HL-60/S4 treated with retinoic acid at 250 ng/mL for 4 days and 3 days (cell line): ENCODE data around the gene SLC35A4.

Experiments
- in situ Hi-C: fragments of 300-500 bp; cut with MboI; formaldehyde crosslinking; loops from 2 replicates; pipeline ENCODE4 v1.7.0; 2022; ENCODE audit warnings: low sequenced_read_pairs

The SLC35A4 gene, protein sequence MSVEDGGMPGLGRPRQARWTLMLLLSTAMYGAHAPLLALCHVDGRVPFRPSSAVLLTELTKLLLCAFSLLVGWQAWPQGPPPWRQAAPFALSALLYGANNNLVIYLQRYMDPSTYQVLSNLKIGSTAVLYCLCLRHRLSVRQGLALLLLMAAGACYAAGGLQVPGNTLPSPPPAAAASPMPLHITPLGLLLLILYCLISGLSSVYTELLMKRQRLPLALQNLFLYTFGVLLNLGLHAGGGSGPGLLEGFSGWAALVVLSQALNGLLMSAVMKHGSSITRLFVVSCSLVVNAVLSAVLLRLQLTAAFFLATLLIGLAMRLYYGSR

DNA sequence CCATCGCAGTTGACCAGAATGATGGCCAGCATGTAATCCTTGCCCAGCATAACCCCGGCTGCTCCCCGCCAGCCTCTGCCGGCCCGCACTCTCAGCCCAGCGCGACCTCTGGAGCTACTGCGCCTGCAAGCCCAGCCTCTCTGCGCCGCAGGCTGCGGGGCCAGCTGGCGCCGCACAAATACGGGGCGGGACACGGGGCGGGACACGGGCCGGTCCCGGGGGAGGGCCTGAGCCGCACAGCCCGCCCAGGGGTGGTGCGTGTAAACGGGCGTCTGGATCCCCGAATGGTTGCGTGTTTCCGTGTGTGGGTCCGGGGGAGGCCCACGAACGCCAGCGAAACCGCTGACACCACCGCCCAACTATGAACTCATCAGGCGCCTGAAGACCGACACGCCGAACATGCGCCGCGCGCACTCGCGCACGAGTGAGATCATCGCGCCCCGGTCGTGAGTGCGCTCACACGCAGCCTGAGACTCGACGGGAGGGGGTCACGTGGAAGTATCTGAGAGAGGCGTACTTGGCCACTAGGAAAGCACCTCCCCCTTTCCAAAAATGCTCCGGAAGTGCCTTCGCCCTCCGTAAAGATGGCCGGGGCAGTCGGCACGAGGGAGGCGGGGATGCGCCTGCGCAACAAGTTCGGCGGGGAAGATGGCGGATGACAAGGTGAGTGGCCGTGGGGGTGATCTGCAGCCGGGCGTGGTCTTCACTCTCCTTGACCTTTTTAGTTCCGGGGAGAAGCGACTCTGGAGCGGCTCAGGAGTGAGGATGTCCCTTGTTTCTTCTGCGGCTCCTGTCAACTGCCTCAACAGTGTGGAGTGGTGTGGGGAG, at the start of gene SLC35A4, which contains the start of gene APBB3:
TSS of gene SLC35A4 (plus strand) at position 633 of the 828 bp plus-strand sequence. CDS start 2,342 bp downstream, outside the sequence.
TSS of gene APBB3 (minus strand) at position 403 of the 828 bp plus-strand sequence. CDS start at position 50, 353 bp downstream.
- in situ Hi-C loops = no loop called here

DNA sequence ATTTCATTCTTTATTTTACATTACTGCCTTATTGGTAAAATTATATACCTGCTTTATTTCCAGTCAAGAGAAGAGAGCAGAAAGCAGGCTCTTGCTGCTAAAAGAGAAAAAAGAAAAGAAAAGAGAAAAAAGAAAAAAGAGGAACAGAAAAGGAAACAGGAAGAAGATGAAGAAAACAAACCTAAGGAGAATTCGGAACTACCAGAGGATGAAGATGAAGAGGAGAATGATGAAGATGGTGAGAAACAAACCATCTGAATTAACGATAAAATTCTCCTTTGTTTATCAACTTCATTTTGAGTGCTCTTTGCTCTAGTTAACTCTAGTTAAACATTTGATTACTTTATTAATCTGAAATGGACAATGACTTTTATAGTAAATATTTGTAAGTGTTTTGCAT, 40.6 kb upstream of the SLC35A4 start:
- in situ Hi-C loops = no loop called here

DNA sequence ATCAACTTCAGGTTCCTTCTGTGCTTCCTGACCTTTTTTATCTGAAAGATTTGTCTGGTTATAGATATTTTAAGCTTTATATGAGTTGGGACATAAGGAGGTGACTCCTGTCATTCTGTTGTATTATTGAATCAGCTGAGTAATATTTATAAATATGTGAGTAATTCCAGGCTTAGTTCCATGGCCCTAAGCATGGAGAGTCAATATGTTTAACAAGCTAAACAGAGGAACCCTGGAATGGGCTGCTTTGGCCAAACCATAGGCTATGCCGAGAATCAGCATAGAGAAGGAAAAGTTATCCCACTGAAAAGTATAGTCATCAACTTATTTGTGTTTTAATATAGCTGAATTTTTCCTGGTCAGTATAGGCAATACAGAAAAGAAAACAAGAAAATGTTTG, 24.4 kb upstream of the SLC35A4 start:
- in situ Hi-C loops = no loop called here

DNA sequence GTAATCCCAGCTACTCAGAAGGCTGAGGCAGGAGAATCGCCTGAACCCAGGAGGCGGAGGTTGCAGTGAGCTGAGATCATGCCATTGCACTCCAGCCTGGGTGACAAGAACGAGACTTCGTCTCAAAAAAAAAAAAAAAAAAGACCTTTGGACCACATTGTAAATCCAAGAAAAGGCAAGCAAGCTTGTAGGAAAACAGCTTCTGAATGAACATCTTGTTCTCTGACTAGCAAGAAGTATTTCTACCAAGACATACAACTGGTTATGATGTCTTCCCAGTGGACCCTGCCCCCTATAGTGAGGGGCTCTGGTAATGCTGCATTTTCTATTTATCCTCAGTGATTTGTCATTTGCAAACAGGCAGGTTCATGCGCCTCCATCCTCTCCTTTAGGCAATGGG, 21.7 kb upstream of the SLC35A4 start:
- in situ Hi-C loops = no loop called here

DNA sequence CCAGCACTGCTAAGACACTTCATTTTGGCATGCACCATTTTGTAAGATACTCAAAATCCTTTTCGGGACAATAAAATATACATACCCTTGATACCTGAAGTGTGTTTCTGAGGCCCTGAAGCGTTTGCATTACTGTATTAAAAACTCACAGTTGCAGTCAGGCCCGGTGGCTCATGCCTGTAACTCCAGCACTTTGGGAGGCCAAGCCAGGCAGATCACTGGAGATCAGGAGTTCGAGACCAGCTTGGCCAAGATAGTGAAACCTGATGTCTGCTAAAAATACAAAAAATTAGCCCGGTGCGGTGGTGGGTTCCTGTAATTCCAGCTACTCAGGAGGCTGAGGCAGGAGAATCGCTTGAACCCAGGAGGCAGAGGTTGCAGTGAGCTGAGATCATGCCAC, 19.6 kb upstream of the SLC35A4 start:
- in situ Hi-C loops = no loop called here

DNA sequence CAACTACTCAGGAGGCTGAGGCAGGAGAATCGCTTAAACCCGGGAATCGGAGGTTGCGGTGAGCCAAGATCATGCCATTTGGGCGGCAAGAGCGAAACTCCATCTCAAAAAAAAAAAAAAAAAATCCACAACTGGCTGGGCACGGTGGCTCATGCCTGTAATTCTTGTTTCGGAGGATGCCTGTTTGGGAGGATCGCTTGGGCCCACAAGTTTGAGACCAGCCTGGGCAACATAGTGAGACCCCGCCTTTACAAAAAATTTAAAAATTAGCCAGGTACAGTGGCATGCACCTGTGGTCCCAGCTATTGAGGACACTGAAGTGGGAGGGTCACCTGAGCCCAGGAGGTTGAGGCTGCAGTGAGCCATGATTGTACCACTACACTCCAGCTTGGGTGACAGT, 19.0 kb upstream of the SLC35A4 start:
- in situ Hi-C loops = no loop called here

DNA sequence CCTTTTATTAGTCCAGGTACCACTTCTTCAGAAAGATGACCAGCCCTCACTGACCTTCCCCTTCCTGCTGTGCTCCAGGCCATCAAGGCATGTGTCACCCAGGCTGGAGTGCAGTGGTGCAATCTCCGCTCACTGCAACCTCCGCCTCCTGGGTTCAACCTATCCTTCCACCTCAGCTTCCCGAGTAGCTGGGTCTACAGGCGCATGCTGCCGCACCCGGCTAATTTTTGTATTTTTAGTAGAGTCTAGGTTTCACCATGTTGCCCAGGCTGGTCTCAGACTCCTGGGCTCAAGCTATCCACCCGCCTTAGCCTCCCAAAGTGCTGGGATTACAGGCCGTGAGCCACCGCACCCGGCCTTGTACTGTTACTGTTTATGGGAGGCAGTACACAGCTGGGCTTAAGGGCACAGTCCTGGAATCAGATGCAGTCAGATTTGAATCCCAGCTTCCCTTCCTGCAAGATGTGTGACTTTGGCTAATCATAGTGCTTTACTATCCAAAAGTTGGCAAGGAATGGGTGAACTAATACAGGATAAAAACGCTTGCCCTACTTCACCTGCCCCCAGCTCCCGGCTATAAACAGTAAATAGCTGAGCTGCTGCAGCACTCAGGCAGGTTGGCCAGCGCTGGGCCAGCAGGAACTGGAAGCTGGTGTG, 17.6 kb upstream of the SLC35A4 start:
- in situ Hi-C loops = no loop called here

DNA sequence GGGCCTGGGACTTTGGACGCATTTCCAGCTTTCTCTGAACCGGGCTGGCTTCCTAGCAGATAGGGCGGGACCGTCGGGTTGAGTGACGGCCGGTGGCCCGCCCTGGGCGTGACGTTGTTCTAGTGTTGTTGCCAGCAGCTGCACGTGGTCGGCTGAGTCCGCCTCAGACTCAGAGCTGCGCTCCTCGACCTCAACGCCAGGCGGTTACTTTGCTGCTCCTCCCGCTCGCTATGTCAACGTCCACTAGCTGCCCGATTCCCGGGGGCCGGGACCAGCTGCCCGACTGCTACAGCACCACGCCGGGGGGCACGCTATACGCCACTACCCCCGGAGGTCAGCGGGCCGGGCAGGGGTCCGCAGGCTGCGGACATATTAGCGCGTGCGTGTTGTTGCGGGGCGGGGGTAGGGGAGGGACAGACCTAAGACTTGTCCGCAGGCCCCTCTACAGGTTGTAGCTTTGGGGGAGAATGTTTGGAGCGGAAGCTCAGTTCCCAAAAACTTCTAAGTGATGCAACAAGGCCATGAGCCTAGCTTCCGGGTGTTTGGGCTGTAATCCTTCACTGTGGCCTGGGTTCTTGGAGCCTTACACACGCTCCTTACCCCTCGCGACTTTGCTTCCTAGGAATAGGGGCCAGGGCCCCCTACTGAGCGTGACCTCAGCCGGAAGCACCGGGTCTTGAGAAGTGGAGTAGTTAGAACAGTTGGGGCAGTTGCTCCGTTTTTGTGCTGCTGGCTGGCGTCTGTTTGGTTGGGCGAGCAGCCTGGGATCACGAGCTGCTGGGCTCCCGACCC, 16.9 kb upstream of the SLC35A4 start, which contains the start of gene EIF4EBP3:
TSS of gene EIF4EBP3 (plus strand) at position 155 of the 792 bp plus-strand sequence. CDS start at position 231, 76 bp downstream.
- in situ Hi-C loops = no loop called here

DNA sequence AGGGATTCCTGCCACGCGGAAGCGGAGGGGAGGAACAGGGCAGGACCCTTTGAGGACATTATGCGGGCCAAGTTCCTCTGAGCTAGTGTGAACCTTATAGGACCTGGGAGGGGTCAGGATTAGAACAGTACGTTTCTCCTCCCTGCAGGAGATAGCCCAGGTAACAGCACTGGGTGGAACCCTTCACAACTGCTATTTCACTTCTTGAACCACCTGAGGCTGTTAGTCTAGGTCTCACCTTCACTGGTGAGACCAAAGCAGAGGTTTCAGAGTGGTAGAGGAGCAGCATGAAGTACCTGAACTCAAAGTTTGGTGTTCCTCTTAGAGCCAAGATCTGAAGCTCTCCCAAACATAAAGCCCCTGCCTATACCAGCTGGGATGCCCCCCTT, 16.3 kb upstream of the SLC35A4 start:
- in situ Hi-C loops = no loop called here

DNA sequence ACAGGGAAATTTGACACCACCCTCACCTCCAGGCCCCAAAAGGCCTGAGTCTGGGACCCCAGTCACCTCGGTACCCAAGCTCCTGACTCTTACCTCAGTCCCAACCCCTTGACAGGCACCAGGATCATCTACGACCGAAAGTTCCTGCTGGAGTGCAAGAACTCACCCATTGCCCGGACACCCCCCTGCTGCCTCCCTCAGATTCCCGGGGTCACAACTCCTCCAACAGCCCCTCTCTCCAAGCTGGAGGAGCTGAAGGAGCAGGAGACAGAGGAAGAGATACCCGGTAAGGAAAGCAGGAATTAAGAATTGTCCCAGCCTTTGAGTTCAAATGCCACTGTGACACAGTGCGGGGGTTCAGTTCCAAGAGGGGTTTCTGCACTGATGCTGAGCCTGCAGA, 15.8 kb upstream of the SLC35A4 start:
- in situ Hi-C loops = no loop called here

DNA sequence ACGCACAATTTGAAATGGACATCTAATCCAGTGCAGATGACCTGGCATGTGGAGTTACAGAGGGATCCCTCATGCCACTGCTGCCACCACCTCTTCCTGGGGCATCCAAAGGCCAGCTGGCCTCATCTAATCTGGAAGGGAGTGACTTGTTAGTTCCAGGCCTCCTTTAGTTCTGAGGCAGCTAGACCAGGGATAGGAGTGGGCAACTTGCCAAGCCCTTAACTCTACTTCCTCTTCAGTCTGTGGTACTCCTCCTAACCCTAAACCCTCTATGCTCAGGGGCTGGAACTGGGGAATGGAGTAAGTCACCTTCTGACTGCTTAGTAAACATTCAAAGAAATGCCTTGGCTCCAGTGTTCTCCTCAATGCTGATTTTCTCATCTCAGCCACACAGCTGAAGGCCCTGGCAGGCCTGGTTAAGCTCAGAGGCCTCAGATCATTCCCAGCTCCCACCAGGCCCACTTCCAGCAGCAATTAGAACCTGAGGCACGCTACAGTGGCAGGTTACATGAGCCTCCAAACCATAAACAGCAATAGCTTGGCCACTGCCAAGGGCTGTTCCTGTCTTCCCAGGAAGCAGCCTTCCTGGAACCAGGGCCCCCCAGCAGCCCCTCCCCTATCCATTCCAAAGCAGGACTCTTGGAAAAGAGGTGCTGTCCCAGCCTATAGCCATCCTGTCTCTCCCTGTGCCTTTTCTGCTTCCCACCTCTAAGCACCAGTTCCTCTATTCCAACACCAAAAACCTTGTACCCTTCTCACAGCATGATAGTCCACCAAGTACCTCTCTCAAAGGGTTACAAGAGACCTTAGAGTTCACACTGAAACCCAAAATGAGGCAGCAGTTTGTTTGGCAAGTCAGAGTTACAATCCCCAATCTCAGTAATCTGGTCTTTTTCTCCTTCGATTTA, 15.1 kb upstream of the SLC35A4 start:
- in situ Hi-C loops = no loop called here

DNA sequence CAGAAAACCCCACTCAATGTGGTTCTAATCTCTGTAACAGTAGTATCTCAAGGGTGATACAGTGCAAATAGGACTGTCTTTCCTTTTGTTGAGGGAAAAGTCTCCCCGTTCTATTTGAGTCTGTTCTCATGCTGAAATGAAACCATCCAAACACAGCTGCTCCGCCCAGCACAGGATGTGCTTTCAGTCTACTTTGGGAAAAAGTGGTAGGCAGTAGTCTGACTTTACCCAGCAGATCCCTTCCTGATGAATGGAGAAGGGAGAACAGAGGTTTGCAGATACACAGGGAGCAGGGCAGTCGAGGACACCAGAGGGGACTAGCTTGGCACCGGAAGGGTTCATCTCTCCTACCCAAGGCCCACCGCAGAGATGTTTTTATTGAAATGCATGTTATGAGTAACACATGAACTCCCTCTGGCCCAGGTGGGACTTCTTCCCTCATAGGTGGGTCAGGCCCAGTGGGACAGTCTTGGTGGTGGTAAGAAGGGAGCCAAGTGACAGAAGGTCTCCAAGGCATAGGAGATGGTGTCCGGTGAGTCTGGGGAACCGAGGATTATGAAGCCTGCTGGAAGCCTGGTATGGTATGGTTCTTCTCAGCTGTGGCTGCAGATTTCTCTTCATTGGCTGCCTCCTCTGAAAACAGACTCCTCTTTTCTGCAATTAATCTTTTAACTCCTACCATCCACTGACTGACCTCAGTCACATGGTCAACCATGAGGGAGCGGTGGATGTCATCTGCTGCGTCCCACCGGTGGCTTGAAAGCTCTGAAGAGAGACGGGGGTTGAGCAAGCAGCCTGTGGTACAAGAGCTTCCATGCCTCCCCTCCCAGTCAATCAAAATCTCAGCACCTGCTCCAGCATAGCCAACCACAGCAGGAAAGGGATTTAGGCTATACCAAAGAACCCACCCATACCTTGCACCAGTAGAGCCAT, 14.2 kb upstream of the SLC35A4 start:
- in situ Hi-C loops = no loop called here

DNA sequence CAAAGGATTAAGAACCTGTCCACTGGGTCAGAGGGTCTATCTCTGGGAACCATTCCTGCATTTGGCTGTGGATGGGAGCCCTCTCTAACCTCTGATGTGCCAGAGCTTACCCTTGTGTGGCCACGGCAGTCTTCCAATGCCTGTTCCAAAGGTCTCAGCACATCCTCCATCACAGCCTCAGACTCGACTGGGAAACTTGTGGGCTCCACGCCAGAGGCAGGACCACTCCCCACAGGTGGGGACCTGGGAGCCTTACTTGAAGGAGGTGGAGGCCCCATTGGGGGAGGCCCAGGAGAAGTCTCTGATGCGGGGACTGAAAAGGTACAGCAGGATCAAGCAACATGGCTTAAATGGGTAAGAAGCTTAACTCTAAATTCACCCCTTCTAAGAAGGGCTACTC, 12.8 kb upstream of the SLC35A4 start:
- in situ Hi-C loops = no loop called here

DNA sequence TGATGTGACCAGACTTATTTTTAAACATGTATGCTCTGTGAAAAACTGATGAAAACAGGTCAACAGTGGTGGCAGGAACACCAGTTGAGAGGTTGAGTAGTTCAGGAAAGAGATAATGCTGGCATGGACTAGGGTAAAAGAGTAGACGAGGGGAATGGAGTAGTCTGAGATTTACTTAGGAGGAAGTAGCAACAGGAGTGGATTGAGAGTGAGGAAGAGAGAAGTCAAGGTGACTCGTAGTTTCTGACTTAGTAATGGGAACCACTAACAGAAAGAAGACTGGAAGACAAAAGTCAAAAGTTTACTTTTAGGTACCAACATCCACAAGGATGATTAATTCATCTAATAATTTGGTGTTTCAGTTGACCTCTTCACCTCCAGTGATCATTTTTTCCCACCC, 11.0 kb upstream of the SLC35A4 start:
- in situ Hi-C loops = no loop called here

DNA sequence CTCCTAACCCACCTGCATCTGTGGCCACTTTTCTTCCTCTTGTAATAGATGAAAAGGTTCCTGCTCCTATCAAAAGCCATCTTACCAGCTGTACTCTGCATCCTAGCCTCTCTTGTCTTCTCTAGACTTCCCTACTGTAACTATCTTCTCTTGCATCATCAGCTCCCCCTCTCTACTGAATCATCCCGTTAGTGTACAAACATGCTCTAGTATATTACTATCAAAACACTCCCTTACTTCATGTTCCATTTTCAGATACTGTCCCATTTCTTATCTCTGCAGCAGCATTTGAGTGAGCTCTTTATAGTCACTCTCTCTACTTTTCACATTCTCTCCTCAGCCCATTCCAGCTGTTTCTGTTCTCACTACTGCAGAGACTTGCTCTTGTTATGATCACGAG, 10.2 kb upstream of the SLC35A4 start:
- in situ Hi-C loops = no loop called here

DNA sequence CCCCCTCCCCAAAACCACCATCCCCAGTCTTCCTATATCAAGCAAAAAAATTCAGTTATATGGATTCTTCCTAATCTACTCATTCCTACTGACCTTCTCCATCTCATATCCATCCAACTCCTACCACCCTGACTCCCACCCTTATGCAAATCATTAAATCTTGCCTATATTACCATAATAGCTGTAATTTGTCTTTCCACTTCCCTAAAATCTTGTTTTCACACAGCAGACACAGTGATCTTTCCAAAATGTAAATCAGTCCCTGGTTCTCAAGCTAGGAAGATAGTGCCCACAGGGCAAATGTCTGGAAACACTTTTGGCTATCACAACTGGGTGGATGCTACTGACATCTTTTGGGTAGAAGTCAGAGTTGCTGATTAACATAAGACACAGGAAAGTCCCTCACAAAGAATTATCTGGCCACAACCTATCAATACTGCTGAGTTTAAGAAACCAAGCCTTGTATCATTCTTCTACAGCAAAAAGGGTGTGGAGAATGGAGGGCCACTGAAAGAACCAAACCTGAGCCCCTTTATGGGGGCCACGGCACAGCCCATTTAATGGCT, 8.8 kb upstream of the SLC35A4 start:
- in situ Hi-C loops = no loop called here

DNA sequence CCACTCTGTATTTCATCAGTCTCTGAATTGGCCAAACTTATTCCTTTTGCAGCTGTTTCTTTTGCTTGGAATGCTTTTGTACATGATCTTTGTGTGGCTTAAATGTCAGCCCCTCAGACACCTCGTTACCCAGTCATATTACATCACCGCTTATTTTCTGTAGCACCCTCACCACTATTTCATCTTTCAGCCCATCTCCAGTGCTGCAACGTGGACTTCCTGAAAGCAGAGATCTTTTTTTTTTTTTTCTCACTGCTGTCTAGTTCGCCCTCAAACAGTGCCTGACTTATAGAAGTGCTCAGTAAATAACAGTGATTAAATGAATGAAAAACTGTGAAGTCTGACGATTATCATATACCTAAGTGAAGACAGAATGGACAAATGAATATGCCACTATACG, 8.2 kb upstream of the SLC35A4 start:
- in situ Hi-C loops = no loop called here

DNA sequence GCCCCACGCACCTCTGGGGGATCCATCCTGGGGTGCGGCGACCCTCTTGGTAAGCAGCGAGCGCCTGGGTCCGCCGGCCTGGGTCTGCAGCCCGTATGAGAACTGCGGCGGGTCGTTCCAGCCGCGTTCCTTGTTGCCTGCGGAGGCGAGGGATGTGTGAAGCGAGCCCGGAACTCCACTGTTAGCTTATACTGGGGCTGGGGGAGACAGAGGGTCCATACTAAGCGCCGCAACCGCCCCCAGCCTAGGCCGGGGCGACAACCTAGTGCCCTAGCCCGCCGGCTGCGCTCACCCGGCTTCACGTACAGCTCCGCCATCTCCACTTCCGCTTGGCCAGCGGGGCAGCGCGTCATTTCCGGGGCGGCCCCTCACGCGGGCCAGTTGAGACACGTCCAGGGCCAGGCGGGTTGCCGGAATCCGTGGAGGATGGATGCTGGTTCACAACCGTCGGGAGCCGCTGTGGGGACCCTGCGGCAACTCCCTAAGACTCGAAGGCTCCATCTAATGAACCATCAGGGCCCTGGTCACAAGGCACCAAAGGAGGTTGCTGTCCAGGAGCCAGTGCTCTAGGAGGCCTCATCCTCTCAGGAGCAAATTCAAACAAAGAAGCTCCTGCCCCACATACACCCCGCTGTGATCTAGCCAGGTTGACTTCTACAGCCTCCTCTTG, 7.4 kb upstream of the SLC35A4 start, which contains the start of gene SRA1:
TSS of gene SRA1 (minus strand) at position 338 of the 670 bp plus-strand sequence. CDS start at position 317, 21 bp downstream.
- in situ Hi-C loops = no loop called here
